GM12878 (cell line): Measurements from ENCODE around the gene GABRB1.

Experiments
- ASH2L ChIP-seq: fragments of 300-600, 200-600 bp; sonication (generic); IDR thresholded peaks from 2 replicates; pipeline ENCODE4 v1.6.1; 2017; ENCODE audit warnings: low read depth, mild to moderate bottlenecking, borderline replicate concordance
- CBX3 ChIP-seq: fragments of 200-600 bp; sonication (generic); IDR thresholded peaks from 2 replicates; pipeline ENCODE4 v1.6.1; 2016; ENCODE audit warnings: low read depth, borderline replicate concordance
- CTCF ChIP-seq, 3 experiments: IDR thresholded peaks in 2 of 3; conservative IDR thresholded peaks in 1 of 3; 2 replicates each; pipeline ENCODE4 v1.5.1; 2011; ENCODE audit warnings: low read depth in 3 of 3, low read length in 3 of 3, mild to moderate bottlenecking in 3 of 3, control low read depth in 2 of 3, moderate library complexity in 2 of 3, inconsistent platforms in 1 of 3, mixed read lengths in 1 of 3; ENCODE audit not compliant: control insufficient read depth in 2 of 3, insufficient read depth in 1 of 3; ENCODE audit errors: extremely low read depth in 1 of 3
- EP300 ChIP-seq, 2 experiments: fragments of 150-350 bp in 1 of 2; IDR thresholded peaks; 2 replicates each; pipeline ENCODE4 v1.6.1; 2011 to 2012; ENCODE audit warnings: low read depth in 2 of 2, low read length in 2 of 2, borderline replicate concordance in 1 of 2, improper control_type of control experiment in 1 of 2, inconsistent platforms in 1 of 2; ENCODE audit not compliant: control insufficient read depth in 1 of 2
- FOXM1 ChIP-seq: IDR thresholded peaks from 2 replicates; pipeline ENCODE4 v1.6.1; 2012; ENCODE audit warnings: low read depth, mild to moderate bottlenecking, inconsistent platforms, low read length, moderate library complexity
- HDAC2 ChIP-seq: fragments of 200-600 bp; sonication (generic); IDR thresholded peaks from 2 replicates; pipeline ENCODE4 v1.6.1; 2017
- PAX5 ChIP-seq: IDR thresholded peaks from 2 replicates; pipeline ENCODE4 v1.6.1; 2011; ENCODE audit warnings: low read depth, low read length, borderline replicate concordance
- PKNOX1 ChIP-seq: fragments of 450-650 bp; IDR thresholded peaks from 2 replicates; pipeline ENCODE4 v1.6.1; 2016; ENCODE audit warnings: mild to moderate bottlenecking
- POLR2A ChIP-seq: IDR thresholded peaks from 2 replicates; pipeline ENCODE4 v1.6.1; 2011; ENCODE audit warnings: low read depth, mild to moderate bottlenecking, low read length
- POLR2AphosphoS5 ChIP-seq: IDR thresholded peaks from 2 replicates; pipeline ENCODE4 v1.6.1; 2011; ENCODE audit warnings: mild to moderate bottlenecking, low read length, inconsistent platforms
- RELA ChIP-seq: fragments of 450-650 bp; IDR thresholded peaks from 2 replicates; pipeline ENCODE4 v1.8.0; 2014; ENCODE audit warnings: borderline replicate concordance; ENCODE audit not compliant: partially characterized antibody
- SMAD1 ChIP-seq: fragments of 450-650 bp; IDR thresholded peaks from 2 replicates; pipeline ENCODE4 v1.6.1; 2018; ENCODE audit warnings: mild to moderate bottlenecking, low read depth; ENCODE audit not compliant: partially characterized antibody
- TARDBP ChIP-seq: IDR thresholded peaks from 2 replicates; pipeline ENCODE4 v1.6.1; 2016; ENCODE audit warnings: borderline replicate concordance

- TF ChIP-seq EP300 (IDR thresholded peaks at IDR 0.05; ENCODE audit: borderline replicate concordance in 1 of 2, control insufficient read depth in 1 of 2, low read depth in 2 of 2, low read length in 2 of 2) = no peak
- TF ChIP-seq SMAD1 = no peak
- no peak for TF ChIP-seq RELA
- TF ChIP-seq ASH2L = no peak
- TF ChIP-seq PKNOX1 = no peak
- no peak for TF ChIP-seq CTCF (IDR thresholded peaks at IDR 0.05 in 2 of 3, conservative IDR thresholded peaks at IDR 0.05 in 1 of 3; ENCODE audit: control insufficient read depth in 2 of 3, extremely low read depth in 1 of 3, insufficient read depth in 1 of 3, low read depth in 3 of 3, low read length in 3 of 3)
- no peak for TF ChIP-seq POLR2A
- no peak for TF ChIP-seq PAX5
- TF ChIP-seq HDAC2 = no peak
- no peak for TF ChIP-seq POLR2AphosphoS5
- no peak for TF ChIP-seq FOXM1
- no peak for TF ChIP-seq TARDBP
- TF ChIP-seq CBX3 = no peak
These were observed 309.5 kb downstream of the GABRB1 start for GRCh38 chr4:47340914-47341313.
